Germinal center (tissue), 1 donor: Measurements from ENCODE around the gene SPOCK2.
"Not testable (repeated sequence)": the region's sequence is repeated elsewhere in the genome, so short reads cannot be mapped to it uniquely, and the experiment has no call there.

Experiments
- DNase-seq: peaks from one replicate; pipeline ENCODE4 v3.0.0; 2012; ENCODE audit warnings: mixed read lengths, low spot score

The SPOCK2 gene

DNA sequence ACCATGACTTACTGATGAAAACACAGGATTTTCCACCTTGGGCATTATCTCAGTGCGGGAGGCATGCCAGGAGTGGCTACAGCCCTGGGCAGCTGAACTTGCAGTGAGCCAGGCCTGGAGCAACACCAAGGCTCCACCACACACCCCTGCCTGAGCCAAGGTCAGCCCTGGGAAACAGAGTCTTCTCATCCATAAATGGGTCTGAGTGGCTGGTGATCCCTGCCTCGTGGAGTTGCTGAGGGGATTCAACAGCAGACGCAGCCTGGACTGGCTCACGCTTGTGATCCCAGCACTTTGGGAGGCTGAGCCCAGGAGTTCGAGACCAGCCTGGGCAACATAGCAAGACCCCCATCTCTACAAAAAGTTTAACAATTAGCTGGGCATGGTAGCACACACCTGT is 32.2 kb downstream of the SPOCK2 start:
- DNase-seq, result no peak

DNA sequence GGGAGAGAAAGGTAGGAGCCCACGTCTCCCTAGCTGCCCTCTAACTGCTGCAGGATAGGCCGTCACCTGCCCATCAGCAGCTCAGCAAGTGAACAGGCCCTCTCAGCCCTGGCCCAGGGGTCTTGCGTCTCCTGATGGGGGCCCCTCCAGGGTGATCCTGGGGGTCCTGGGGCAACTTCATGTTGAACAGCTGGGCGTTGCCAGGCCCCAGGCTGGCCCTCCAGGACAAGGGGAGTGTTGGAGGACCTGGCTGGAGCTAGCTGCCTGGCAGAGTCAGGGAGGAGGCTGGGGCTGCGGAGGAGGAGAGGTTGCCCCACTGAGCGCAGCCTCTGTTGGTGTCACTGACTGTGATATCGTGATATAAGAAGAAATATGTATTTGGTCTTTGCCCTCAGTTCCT is 34.7 kb downstream of the SPOCK2 start:
- no peak for DNase-seq

DNA sequence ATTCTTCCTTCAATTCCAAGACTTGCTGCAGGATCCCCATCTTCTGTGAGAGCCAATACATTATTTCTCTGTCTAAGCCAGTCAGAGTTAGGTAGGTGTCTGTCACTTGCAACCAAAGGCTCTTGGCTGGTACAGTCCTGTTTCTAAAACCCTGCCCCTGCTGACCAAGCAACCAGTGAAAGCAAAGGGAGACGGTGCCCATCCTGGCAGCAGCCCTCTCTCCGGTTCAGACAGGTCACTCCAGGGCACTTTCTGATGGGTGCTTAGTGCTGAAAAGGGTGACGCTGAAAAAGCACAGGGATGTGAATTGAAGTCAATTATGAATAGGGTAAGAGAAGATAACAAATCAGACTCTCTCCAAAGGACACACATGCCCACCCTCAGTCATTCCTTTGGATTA is 37.5 kb downstream of the SPOCK2 start:
- DNase-seq, result no peak

DNA sequence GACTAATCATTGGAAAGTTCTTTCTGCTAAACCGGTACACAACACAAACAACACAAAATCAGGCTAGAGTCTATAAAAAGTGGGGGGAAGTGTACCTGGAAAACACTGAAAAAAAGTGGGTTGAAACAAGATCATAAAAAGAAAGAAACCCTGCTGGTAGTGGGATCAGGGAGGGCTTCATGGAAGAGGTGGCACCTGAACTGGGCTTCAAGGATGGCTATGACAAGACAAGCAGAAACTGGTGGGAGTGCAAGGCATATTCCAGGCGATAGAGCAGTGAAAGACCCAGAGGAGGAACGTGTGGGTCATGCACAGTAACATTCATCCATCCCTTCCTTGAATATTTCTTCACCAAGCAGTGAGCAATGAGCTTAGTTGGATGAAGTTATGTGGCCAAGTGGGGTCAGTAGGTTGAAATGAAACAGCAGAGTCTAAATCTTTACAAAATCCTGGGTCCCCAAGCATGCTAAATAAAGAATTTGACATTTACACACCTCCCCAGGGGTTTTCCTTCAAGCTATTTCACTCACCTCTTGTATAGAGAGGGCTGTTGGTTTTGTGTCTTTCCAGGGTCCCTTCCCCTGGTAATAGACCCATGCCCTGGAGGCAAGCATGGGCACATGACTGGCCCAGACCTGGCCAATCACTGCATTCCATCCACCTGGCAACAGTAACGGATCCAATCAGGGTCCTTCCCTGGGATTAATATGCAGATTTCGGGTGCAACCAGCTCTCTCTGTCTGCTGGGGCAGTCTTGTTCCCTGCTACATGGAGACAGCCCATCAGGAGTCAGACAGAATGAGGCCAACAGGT is 38.2 kb downstream of the SPOCK2 start:
- no peak for DNase-seq

DNA sequence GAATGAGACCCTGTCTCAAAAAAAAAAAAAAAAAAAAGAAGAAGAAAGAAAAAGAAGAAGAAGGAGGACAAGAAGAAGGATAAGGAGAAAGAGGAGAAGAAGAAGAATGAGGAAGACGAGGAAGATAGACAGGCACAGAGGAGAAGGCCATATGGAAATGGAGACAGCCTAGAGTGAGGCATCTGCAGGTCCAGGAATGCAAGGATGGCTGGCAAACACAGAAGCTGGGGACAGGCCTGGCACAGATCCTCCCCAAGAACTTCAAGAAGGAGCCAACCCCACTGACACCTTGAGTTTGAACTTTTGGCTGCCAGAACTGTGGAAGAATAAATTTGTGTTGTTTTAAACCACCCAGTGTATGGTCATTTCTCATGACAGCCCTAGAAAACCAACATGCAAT is 38.9 kb downstream of the SPOCK2 start:
- DNase-seq, result no peak

DNA sequence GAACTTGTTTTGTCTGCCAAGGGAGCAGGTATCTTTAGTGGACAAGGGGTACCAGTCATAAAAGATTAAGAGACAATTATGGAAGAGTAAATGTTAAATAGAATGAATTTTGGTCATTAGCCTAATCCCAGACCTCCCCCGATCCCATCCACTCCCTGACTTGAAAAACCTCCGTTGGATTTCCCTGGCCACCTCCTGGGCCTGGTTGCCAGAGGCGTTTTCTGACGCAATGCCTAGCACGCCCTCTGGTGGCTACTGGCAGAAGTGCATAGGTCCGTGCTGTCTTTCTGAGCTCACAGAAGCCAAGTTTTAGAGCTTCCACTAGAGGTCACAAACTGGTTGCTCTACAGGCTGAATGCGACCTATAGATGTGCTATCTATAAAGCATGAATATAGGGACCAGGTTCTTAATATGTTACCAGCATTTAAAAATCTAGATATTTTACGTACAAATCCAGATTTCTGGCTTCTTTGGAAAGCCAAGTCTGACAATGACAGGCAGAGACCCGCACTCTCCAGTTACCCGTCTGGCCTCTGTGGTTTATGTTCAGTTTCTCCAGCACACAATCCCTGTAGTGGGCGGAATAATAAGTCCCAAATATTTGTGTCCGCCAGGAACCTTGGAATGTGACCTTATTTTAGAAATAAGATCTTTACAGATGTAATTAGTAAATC is 39.8 kb downstream of the SPOCK2 start:
- peak; percentile 87 for DNase-seq

DNA sequence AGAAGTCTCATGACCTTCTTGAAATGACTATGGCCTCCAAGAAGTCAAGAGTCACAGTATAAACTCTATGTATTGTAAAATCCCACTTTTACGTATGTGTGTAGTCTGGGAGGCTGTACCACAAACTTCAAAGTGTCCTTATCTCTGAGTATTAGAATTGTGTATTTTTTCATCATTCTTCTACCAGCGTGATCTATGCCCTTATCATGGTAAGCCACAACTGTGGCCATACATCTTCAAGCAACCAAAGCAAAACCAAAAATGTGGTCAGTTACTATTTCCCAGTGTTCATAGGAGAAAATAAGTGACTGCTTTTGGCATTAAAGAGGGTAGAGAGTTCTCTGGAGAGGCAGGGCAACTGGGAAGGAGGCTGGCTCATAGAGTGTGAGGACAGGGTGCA is 42.8 kb downstream of the SPOCK2 start:
- no peak for DNase-seq

DNA sequence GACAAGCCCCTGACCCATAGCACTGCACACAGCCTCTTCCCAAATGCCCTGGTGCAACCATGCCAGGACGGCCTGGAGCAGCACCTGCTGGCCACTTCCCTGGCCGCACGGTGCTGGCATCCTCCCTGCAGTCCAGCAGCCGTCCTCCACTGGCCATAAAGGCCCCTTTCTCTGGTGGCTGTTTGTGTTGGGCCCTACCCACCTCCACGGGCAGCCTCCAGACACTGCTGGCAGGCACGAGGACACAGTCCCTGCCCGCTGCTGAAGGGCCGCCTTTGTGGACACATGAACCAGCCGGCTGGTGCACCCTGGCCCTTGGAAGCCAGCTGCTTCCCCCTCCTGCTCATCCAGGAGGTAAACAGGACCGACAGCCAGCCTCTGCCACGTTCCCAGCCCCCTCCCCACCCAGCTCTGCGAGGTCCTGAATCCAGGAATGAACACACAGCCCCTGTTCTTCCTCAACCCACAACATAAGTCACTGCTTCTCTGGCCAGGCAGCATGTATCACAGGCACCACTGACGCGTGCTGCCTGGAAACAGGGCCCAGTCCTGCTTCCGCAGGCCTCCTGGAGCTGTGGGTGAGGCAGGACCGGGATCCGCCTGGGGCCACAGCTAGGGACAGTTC is 43.8 kb downstream of the SPOCK2 start:
- DNase-seq, result no peak

DNA sequence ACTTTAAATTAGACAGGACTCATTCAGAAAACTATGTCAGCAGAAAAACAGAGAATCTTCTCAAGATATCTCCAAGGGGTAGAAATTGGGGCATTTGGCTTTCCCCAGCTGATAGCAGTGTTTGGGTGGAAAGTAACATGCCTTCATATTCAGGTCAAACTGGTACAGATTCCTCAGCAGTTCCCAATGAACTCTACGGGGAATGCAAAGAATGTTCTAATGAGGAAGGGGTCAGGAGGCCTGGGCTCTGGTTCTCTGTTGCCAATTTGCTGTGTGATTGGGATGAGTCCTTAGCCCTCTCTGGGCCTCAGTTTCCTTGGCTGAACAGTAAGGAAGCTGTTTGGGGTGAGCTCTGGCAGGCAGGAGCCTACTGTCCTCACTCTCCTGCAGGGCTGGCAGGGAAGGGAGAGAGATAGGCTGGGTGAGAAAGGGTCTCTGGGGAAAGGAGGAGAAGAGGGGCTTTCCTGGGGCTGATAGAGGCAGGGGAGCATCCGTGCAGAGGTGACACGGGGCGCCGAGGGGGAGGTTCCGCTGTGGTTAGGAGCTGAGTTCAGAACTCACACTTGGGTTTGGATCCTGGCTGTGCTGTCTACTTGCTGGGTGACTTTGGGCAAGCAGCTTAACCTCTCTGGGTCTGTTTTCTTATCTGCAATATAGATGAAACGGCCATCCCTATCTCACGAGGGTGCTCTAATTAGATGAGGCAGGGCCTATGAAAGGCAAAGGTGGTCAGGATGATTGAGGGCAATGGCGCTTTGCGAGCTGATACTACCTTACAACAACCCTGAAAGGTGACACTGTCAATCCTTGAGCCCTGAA is 45.1 kb downstream of the SPOCK2 start:
- DNase-seq, result no peak

DNA sequence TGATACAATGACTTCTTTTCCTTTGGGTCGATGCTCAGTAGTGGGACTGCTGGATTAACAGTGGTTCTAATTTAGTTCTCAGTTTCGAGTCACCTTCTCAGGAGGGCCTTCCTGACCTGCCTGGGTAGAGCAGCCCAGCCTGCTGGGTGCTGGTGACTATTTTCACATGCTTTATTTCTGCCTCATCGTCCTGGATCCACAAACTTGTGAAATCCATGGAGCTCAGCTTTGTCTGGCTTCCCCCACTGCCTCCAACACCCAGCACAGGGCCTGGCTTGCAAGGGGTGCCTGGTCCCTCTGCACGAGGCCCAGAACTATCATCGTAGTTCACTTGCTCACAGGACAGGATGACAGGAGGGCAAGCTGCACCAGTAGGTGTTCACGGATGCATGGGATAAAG is 46.9 kb downstream of the SPOCK2 start:
- DNase-seq, result no peak

DNA sequence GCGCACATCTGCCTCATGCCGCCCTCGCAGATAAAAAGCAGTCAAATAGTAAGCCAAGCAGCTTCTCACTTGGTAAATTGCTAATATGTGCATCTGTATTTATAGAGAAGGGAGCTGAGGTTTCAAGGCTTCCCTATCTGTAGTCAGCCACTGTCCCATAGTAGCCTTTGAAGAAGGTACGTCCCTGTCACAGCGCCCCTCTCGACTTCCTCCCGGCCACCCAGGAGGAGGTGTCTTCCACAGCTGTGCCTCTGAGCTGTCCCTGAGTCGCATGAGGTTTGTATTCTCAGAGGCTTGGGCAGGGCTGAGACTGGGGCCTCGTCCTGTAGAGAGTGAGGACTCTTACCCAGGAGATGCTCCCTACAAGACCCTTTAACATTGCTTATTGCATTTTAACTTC is 49.0 kb downstream of the SPOCK2 start:
- DNase-seq, result no peak

DNA sequence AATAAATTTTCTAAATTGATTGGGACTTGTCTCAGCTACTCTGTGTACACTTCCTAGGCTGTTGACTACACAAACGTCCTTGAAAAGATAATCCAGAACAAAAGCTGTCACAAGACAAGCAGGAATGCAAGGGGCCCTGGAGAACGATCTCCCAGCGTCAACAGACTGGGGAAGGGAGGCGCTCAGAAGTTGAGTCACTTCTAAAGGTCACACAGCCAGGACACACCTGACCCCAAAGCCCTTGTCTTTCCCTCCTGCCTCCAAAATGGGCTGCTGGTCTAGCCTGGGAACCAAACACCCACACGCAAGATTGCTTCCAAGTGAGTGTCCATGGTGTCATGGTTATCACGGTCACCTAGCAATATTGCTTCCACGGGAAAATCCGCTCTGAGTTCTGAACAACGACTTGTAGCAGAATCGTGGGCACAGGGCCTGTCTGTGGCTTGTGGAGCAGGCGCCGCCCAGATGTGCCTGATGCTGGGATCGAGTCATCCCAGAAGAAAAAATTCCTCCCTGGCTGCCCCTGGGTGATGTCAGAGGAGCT is 49.8 kb downstream of the SPOCK2 start:
- DNase-seq, result no peak

DNA sequence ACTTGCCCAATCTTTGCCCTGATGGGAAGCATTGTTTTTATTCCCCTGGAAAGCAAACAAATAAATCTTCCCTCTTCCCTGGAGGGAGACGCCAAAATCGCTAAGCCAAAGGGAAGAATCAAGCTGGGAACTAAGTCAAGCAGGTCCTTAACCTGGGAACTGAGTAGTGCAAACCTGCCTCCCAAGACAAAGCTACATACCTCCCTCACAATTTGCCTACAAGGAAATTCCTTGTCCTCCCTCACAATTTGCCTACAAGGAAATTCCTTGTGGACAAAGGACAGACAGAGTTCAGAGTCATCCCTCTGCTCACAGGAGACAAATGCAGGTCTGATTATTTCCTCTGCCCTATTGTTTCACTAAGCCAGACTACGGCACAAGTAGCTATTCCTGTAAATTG is 50.5 kb downstream of the SPOCK2 start:
- DNase-seq, result no peak

DNA sequence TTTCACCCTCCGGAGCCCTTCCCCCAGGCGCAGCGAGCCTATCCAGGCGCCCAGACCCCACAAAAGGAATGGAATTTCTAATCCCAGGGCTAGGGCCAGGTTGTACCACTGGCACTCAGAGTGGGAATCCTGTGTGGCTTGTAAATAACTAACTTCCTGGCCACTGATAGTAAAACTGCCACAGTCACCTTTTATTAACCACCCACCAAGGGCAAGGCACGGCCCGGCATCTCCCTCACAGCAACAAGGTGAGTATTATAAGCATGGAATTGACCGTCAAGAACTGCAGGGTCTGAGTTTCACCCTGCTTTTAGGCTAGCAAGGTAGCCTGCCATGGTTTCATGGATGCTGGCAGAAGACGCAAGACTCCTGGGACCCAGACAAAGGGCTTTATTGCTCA is 51.1 kb downstream of the SPOCK2 start:
- no peak for DNase-seq

DNA sequence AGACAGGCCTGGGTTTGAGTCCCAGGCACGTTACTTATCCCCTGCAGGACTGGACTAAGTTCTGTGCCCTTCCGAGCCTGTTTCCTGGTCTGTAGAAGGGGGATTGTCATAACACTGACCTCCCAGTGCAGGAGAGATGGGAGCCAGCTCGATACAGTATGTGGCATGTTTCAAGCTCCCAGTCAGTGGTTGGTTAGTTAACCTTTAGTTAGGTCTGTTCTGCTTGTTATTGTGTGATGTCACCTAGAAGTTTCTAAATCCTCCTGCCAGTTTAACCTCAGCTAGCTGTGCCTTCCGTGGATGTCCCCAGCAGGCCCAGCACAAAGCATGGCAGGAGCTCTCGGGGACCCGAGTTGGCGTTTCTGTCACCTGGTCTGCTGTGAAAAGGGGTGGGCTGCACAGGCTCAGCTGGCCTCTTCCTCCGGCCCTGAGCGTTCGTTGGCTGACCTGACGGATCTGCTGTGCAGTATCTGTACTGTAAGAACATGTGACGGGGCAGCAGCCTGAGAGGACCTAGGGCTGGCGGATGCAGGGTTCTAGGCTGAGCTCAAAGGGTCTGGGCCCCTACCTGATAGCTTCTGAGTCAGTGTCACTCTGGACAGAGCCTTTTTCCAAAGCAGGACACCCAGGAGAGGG is 53.0 kb downstream of the SPOCK2 start:
- DNase-seq, result no peak

DNA sequence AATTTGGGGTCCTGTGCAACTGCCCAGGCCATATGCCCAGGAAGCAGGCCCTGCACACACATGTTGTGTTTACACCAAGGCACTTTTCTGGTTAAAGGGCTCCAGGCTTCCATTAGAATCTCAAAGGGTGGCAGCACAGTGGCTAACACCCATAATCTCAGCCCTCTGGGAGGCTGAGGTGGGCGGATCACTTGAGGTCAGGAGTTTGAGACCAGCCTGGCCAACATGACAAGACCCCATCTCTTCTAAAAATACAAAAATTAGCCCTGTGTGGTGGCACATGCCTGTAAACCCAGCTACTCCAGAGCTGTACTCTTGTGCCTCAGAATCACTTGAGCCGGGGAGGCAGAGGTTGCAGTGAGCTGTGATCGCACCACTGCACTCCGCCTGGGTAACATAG is 53.6 kb downstream of the SPOCK2 start:
- no peak for DNase-seq

DNA sequence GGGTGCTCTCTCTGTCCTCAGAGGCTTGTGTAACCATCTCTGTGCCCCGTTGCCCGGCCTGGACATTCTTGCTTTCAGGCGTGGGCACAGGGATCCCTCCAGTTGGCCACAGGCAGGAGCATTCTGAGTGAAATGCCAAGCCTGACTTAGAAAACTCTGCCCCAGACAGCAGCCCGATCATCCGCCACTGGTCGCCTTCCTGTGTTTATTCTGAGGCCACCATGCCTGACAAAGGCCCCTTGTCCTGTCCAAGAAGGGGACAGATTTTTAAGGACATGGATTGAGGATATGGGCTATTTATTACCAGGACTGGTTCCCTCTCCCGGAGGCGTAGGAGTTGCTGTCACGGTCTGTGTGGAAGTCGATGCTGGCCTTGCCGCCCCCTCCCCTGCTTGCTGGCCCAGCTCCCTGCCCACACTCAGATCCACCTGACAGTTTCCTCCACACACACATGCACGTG is 54.3 kb downstream of the SPOCK2 start:
- DNase-seq, result no peak

DNA sequence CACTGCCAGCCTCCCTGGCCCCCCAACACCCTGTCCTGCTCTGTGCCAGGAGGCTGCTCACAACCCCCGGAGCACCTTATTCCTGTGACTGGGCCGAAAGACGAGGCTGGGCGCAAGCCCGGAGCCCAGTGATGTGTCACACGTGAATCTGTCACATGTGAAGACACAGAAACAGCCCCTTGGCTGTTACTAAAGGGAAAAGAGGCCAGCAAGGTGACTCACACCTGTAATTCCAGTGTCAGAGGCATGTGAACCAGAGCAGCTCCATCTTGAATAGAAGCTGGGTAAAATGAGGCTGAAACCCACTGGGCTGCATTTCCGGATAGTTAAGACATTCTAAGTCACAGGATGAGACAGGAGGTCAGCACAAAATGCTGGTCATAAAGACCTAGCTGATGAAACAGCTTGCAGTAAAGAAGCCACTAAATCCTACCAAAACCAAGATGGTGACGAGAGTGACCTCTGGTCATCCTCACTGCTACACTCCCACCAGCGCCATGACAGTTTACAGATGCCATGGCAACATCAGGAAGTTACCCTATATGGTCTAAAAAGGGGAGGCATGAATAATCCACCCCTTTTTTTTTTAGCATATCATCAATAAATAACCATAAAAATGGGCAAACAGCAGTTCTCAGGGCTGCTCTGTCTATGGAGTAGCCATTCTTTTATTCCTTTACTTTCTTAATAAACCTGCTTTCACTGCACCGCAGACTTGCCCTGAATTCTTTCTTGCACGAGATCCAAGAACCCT is 55.8 kb downstream of the SPOCK2 start:
- not testable (repeated sequence) for DNase-seq

DNA sequence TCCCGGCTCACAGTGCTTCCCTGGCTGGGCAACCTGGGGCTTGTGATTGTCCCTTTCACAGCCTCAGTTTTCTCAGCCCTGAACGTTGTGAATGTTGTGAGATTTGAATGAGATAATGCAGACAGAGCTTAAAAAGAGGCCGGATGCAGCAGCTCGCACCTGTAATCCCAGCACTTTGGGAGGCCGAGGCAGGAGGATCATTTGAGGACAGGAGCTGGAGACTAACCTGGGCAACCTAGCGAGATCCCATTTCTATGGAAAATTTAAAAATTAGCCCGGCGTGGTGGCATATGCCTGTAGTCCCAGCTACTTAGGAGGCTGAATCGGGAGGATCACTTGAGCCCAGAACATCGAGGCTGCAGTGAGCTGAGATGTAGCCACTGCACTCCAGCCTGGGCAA is 56.6 kb downstream of the SPOCK2 start:
- DNase-seq, result no peak

DNA sequence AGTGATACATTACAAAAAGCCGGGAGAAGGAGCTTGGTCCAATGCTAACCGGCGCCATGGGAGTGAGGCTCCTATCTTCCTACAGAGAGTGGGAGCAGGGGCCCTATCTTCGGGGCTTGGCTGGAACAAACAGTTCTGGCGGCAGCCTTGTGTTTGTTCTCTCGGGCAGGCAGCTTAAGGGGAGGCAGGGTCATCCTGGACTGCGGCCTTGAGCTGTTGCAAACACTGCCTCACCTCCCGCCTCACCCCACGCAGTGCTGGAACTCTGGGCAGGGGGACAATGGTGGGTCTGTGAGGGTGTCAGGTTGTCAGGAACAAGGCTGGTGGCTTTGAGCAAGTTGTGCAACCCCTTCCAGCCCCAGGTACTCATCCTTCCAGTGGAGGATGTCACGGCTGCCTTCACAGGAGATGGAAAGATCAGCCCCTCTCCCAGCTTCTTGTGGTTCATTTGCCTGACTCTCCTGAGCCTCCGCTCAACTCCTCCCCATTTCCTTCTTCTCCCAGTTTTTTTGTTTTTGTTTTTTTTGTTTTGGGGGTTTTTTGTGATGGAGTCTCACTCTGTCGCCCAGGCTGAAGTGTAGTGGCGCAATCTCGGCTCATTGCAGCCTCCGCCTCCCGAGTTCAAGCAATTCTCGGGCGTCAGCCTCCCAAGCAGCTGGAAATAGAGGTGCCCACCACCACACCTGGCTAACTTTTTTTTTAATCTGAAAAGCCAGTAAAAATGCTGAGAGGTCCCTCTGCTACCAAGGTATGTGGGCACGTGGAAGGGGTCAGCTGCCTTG is 57.4 kb downstream of the SPOCK2 start:
- no peak for DNase-seq
